Vagina (tissue), 2 donors: ENCODE results near the gene SLC39A11. TPM values are rescaled to one million over a fixed set of nuclear protein-coding genes. Genes with fewer than 3 reads are reported as not detected.

Source experiments
- DNase-seq, 2 donors: peaks; one replicate each; pipeline ENCODE4 v3.0.0-alpha.2; 2017; ENCODE audit errors: extremely low spot score in 2 of 2
- H3K27ac ChIP-seq: fragments of 200-600 bp; sonication (generic); one replicate; pipeline ENCODE4 v1.5.1; 2019
- H3K27me3 ChIP-seq: fragments of 200-600 bp; sonication (generic); one replicate; pipeline ENCODE4 v1.5.1; 2019
- H3K36me3 ChIP-seq, 2 donors: fragments of 200-600 bp; sonication (generic); one replicate each; pipeline ENCODE4 v1.5.1; 2017 to 2019
- H3K4me1 ChIP-seq: fragments of 200-600 bp; sonication (generic); one replicate; pipeline ENCODE4 v1.5.1; 2019
- H3K4me3 ChIP-seq, 2 donors: fragments of 200-600 bp; sonication (generic); 1 replicate in 1 of 2; 2 replicates in 1 of 2; pipeline ENCODE4 v1.5.1; 2016 to 2019
- H3K9me3 ChIP-seq: fragments of 200-600 bp; sonication (generic); one replicate; pipeline ENCODE4 v1.5.1; 2019
- POLR2A ChIP-seq, 2 donors: fragments of 450-650 bp; IDR thresholded peaks; one replicate each; pipeline ENCODE4 v1.6.1; 2017; ENCODE audit warnings: antibody characterized with exemption in 2 of 2, mild to moderate bottlenecking in 2 of 2, moderate library complexity in 2 of 2
- POLR2AphosphoS5 ChIP-seq, 2 donors: sonication (generic); formaldehyde crosslinking; IDR thresholded peaks; one replicate each; pipeline ENCODE4 v1.9.0; 2017; ENCODE audit warnings: antibody characterized with exemption in 2 of 2, mild to moderate bottlenecking in 2 of 2, low read depth in 1 of 2; ENCODE audit not compliant: insufficient read depth in 1 of 2
- intact Hi-C: fragments of 100-400 bp; cut with DNase I; formaldehyde crosslinking; loops from one replicate; pipeline ENCODE4 v1.15.1; 2023
- total RNA-seq: library from RNA; depleted of rRNA; stranded (reverse); fragments of >200 nt; gene quantifications from one replicate; pipeline ENCODE4 v1.2.3, GENCODE V29; 2016
- TF ChIP-seq, protein P1 (sequence below), 3 experiments: fragments of 450-650 bp in 2 of 3; fragments of 200-600 bp in 1 of 3; sonication (generic) in 1 of 3; IDR thresholded peaks; one replicate each; pipeline ENCODE4 v1.5.1; 2017 to 2019; ENCODE audit warnings: antibody characterized with exemption in 3 of 3, mild to moderate bottlenecking in 2 of 3, moderate library complexity in 2 of 3

Gene SLC39A11
- total RNA-seq, 1 donor from 2014 or later, result 22.6 TPM

DNA sequence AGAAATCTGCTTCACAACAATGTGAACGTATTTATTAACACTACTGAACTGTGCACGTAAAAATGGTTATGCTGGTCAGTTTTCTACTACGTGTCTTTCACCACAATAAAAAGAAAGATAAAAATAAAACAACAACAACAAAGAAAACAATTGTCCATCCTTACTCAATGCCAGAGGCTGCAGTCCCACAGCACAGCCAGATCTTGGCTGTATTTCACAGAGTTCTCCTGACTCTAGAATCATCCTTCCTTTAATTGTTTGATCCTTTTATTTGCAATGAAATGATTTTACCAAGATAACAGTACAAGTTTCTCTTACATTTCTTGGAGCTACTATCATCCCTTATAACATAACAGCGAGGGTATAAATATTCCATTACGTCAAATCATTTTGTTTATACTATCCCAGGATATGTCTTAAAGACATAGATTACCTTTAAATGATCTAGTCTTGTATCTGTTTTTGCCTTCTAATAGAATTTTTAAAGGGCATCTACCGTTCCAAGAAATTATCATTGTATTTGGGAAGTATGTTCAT, 103.3 kb downstream of the SLC39A11 start:
- Histone ChIP-seq H3K27ac (no peak overlapping the region), H3K4me3 (no peak overlapping the region), H3K4me1 (no peaks in the 10 kb centered on the region), H3K9me3 (no peaks in the 10 kb centered on the region), H3K36me3 (no peaks in the 10 kb centered on the region), H3K27me3 (no peaks in the 10 kb centered on the region)
- intact Hi-C loops, result loop anchor here (10.0 kb wide), 1 partner anchor 166 kb away; no protein-coding TSS in a partner anchor
- TF ChIP-seq, protein P1, sequence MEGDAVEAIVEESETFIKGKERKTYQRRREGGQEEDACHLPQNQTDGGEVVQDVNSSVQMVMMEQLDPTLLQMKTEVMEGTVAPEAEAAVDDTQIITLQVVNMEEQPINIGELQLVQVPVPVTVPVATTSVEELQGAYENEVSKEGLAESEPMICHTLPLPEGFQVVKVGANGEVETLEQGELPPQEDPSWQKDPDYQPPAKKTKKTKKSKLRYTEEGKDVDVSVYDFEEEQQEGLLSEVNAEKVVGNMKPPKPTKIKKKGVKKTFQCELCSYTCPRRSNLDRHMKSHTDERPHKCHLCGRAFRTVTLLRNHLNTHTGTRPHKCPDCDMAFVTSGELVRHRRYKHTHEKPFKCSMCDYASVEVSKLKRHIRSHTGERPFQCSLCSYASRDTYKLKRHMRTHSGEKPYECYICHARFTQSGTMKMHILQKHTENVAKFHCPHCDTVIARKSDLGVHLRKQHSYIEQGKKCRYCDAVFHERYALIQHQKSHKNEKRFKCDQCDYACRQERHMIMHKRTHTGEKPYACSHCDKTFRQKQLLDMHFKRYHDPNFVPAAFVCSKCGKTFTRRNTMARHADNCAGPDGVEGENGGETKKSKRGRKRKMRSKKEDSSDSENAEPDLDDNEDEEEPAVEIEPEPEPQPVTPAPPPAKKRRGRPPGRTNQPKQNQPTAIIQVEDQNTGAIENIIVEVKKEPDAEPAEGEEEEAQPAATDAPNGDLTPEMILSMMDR (IDR thresholded peaks at IDR 0.05), result no peak
- TF ChIP-seq POLR2AphosphoS5 (IDR thresholded peaks at IDR 0.05; ENCODE audit: insufficient read depth in 1 of 2, low read depth in 1 of 2) (no peak), POLR2A (IDR thresholded peaks at IDR 0.05) (no peak)
- no peak for DNase-seq

DNA sequence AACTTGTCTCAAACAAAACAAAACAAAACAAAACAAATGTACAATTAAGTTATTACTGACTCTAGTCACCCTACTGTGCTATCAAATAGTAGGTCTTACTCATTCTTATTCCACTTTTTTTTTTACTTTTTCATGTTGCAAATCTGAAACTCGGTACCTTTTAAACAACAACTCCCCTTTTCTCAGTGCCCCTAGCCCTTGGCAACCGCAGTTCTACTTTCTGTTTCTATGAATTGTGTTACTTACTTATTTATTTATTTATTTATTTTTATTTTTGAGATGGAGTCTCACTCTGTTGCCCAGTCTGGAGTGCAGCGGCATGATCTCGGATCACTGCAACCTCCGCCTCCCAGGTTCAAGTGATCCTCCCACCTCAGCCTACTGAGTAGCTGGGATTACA, 104.0 kb downstream of the SLC39A11 start:
- no peaks in the 10 kb centered on the region for H3K36me3 ChIP-seq
- TF ChIP-seq POLR2A (IDR thresholded peaks at IDR 0.05) (no peak), POLR2AphosphoS5 (IDR thresholded peaks at IDR 0.05; ENCODE audit: insufficient read depth in 1 of 2, low read depth in 1 of 2) (no peak)
- TF ChIP-seq, protein P1 (IDR thresholded peaks at IDR 0.05), result no peak
- H3K9me3 ChIP-seq, result no peaks in the 10 kb centered on the region
- no peak overlapping the region for H3K4me3 ChIP-seq
- H3K27me3 ChIP-seq, result no peaks in the 10 kb centered on the region
- no peak overlapping the region for H3K27ac ChIP-seq
- H3K4me1 ChIP-seq, result no peaks in the 10 kb centered on the region
- intact Hi-C loops, result loop anchor here (10.0 kb wide), 1 partner anchor 166 kb away; no protein-coding TSS in a partner anchor
- DNase-seq, result no peak

DNA sequence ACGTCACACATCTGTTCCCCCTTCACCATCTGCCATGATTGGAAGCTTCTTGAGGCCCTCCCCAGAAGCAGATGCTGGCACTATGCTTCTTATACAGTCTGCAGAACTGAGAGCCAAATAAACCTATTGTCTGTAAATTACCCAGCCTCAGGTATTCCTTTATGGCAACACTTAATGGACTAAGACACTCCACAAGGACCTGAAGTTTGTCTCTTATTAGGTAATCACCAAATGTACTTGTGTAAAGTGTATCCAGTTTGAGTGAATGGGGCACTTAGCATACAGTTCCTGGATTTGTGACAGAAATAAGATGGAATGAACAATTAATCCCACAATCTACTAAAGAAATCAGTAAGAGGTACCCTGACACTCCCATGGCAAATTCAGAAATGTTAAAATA, 105.3 kb downstream of the SLC39A11 start:
- no peak for DNase-seq
- Histone ChIP-seq H3K36me3 (no peaks in the 10 kb centered on the region), H3K27ac (no peak overlapping the region), H3K4me1 (no peaks in the 10 kb centered on the region), H3K9me3 (no peaks in the 10 kb centered on the region), H3K4me3 (no peak overlapping the region), H3K27me3 (no peaks in the 10 kb centered on the region)
- intact Hi-C loops, result loop anchor here (10.0 kb wide), 1 partner anchor 168 kb away; no protein-coding TSS in a partner anchor
- TF ChIP-seq POLR2A (IDR thresholded peaks at IDR 0.05) (no peak), POLR2AphosphoS5 (IDR thresholded peaks at IDR 0.05; ENCODE audit: insufficient read depth in 1 of 2, low read depth in 1 of 2) (no peak)
- TF ChIP-seq, protein P1 (IDR thresholded peaks at IDR 0.05), result no peak

DNA sequence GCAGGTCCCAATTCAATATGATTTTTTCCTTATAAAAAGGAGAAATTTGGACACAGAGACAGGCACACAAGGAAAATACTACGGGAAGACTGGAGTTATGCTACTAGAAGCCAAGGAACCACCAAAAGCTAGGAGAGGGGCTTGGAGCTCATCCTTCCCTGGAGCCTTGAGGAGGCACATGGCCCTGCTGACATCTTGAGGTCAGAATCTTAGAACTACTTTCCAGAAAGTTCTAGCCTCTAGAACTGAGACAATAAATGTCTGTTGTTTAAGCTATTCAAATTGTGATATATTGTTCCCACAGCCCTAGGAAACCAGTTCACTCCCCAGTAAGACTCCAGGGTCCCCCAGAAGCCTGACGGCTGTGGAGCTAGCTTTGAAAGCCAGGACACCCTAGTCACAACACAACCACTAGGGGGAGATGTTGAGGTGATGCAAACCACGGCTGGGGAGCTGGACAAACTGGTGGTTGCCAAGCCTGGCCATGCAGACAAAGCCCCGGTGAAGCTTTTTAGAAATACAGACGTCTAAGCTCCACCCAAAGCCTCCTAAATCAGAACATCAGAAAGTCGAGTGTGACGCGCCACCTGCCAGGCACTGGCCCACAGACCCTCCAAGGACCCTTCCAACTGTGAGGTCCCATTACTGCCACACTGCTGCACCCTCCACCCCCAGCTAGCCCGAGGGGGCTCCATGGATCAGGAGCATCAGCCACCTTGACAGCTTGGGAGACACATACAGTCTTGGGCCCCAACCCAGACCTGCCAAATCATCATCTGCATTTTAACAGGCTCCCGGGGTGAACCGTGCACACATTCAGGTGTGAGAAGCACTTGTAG, 106.4 kb downstream of the SLC39A11 start:
- H3K4me3 ChIP-seq, result no peak overlapping the region
- no peaks in the 10 kb centered on the region for H3K9me3 ChIP-seq
- H3K36me3 ChIP-seq, result no peaks in the 10 kb centered on the region
- no peaks in the 10 kb centered on the region for H3K4me1 ChIP-seq
- no peak for TF ChIP-seq POLR2A (IDR thresholded peaks at IDR 0.05)
- no peak for TF ChIP-seq POLR2AphosphoS5 (IDR thresholded peaks at IDR 0.05; ENCODE audit: insufficient read depth in 1 of 2, low read depth in 1 of 2)
- TF ChIP-seq, protein P1 (IDR thresholded peaks at IDR 0.05), result peak; percentile 59 to 63 (median 60)
- no peak overlapping the region for H3K27ac ChIP-seq
- no peak for DNase-seq
- intact Hi-C loops, result loop anchor here (1.0 to 10.0 kb wide), 2 partner anchors 169 to 203 kb away; no protein-coding TSS in a partner anchor
- H3K27me3 ChIP-seq, result no peaks in the 10 kb centered on the region
